Lower leg skin (tissue), 3 donors: ENCODE measurements around the gene ITGA3.

ENCODE experiments used
- CTCF ChIP-seq, 3 donors: fragments of 450-650 bp; IDR thresholded peaks; one replicate each; pipeline ENCODE4 v1.5.1; 2016; ENCODE audit warnings: antibody characterized with exemption in 3 of 3, mild to moderate bottlenecking in 3 of 3, moderate library complexity in 2 of 3
- POLR2A ChIP-seq, 2 donors: fragments of 450-650 bp; IDR thresholded peaks; one replicate each; pipeline ENCODE4 v1.6.1; 2016 to 2017; ENCODE audit warnings: antibody characterized with exemption in 2 of 2, mild to moderate bottlenecking in 1 of 2, moderate library complexity in 1 of 2

- TF ChIP-seq CTCF (IDR thresholded peaks at IDR 0.05): no peak
- no peak for TF ChIP-seq POLR2A (IDR thresholded peaks at IDR 0.05)
Observed at GRCh38 chr17:50093807-50094206, 37.9 kb downstream of the ITGA3 start.
